Endothelial cell of umbilical vein (primary cell): Measurements from ENCODE around the gene TCF7L2. TPM values are rescaled to one million over a fixed set of nuclear protein-coding genes. Genes with fewer than 3 reads are reported as not detected.

Experiments used
- BruUV-seq: library from RNA; stranded (reverse); fragments of 400-500 nt; replicated peaks from 2 replicates; lab custom pipeline; 2021; lab: Mats Ljungman, UMichigan
- CTCF ChIA-PET: fragments of 300-600, 350-600 bp; sonication (Branson Sonifier 250); formaldehyde crosslinking; loops from one replicate; lab custom pipeline; 2021; ENCODE audit warnings: antibody characterized with exemption, inconsistent platforms; lab: Charles Lee
- POLR2A ChIA-PET: fragments of 300-600, 350-600 bp; sonication (Branson Sonifier 250); formaldehyde crosslinking; loops from one replicate; lab custom pipeline; 2021; ENCODE audit warnings: antibody characterized with exemption, inconsistent platforms; lab: Charles Lee
- DNase-seq: peaks from one replicate; pipeline ENCODE4 v3.0.0-alpha.2; 2011; ENCODE audit warnings: low read depth, low spot score
- FAIRE-seq: peaks from 2 replicates; lab custom pipeline; 2011; peaks lifted over from hg19 to GRCh38; lab: Jason Lieb, UNC
- H2AFZ ChIP-seq: 2 replicates; pipeline ENCODE4 v1.6.0; 2012; ENCODE audit warnings: low read depth, low read length, control low read depth, inconsistent platforms
- H3K27ac ChIP-seq: 2 replicates; pipeline ENCODE4 v1.5.1; 2011; ENCODE audit warnings: low read depth, mild to moderate bottlenecking, control low read depth, low read length, moderate library complexity; ENCODE audit not compliant: insufficient read depth
- H3K27me3 ChIP-seq, 2 experiments: 2 replicates each; pipeline versions ENCODE4 v1.6.0 to v1.6.1; 2011; ENCODE audit warnings: low read length in 2 of 2, mixed read lengths in 1 of 2; ENCODE audit not compliant: control insufficient read depth in 2 of 2, insufficient read depth in 2 of 2
- H3K36me3 ChIP-seq, 2 experiments: 2 replicates in 1 of 2; 3 replicates in 1 of 2; pipeline ENCODE4 v1.5.1; 2011; ENCODE audit warnings: low read length in 2 of 2, mild to moderate bottlenecking in 1 of 2, moderate library complexity in 1 of 2; ENCODE audit not compliant: control insufficient read depth in 2 of 2, insufficient read depth in 2 of 2; ENCODE audit errors: extremely low read depth in 1 of 2
- H3K4me1 ChIP-seq: 3 replicates; pipeline ENCODE4 v1.5.1; 2011; ENCODE audit warnings: mild to moderate bottlenecking, low read length; ENCODE audit not compliant: control insufficient read depth, insufficient read depth; ENCODE audit errors: extremely low read depth
- H3K4me2 ChIP-seq: 2 replicates; pipeline ENCODE4 v1.6.1; 2011; ENCODE audit warnings: low read length, control low read depth, mixed read lengths; ENCODE audit not compliant: insufficient read depth
- H3K4me3 ChIP-seq, 3 experiments: fragments of 200-600 bp in 1 of 3; sonication (generic), shearing (Covaris generic) in 1 of 3; replicated peaks in 1 of 3; 2 replicates each; pipeline ENCODE4 v1.5.1; 2011 to 2016; ENCODE audit warnings: control low read depth in 3 of 3, low read length in 3 of 3, mild to moderate bottlenecking in 2 of 3, inconsistent platforms in 1 of 3, low read depth in 1 of 3, moderate library complexity in 1 of 3; ENCODE audit not compliant: insufficient read depth in 1 of 3
- H3K79me2 ChIP-seq: 2 replicates; pipeline ENCODE4 v1.6.0; 2012; ENCODE audit warnings: low read length, inconsistent platforms; ENCODE audit not compliant: control insufficient read depth, insufficient read depth
- H3K9ac ChIP-seq: replicated peaks from 2 replicates; pipeline ENCODE3; 2011; ENCODE audit warnings: low read length, control low read depth; ENCODE audit not compliant: insufficient read depth; ENCODE audit errors: extremely low read depth
- H3K9me1 ChIP-seq: replicated peaks from 3 replicates; pipeline ENCODE4 v1.6.0; 2011; ENCODE audit warnings: mild to moderate bottlenecking, low read length; ENCODE audit not compliant: control insufficient read depth, insufficient read depth; ENCODE audit errors: extremely low read depth
- H3K9me3 ChIP-seq: replicated peaks from 2 replicates; pipeline ENCODE4 v1.5.1; 2012; ENCODE audit warnings: low read length, inconsistent platforms; ENCODE audit not compliant: control insufficient read depth, insufficient read depth
- H4K20me1 ChIP-seq: replicated peaks from 2 replicates; pipeline ENCODE3; 2011; ENCODE audit warnings: mild to moderate bottlenecking, low read length; ENCODE audit not compliant: control insufficient read depth, insufficient read depth; ENCODE audit errors: extremely low read depth
- EZH2 ChIP-seq: IDR thresholded peaks from 2 replicates; pipeline ENCODE4 v1.6.1; 2012; ENCODE audit warnings: borderline replicate concordance, low read depth, mild to moderate bottlenecking, moderate library complexity, low read length, inconsistent platforms; ENCODE audit not compliant: severe bottlenecking
- FOS ChIP-seq: IDR thresholded peaks from 2 replicates; pipeline ENCODE4 v1.6.1; 2011; ENCODE audit warnings: mild to moderate bottlenecking, low read length, moderate library complexity, borderline replicate concordance; ENCODE audit not compliant: insufficient read depth
- GATA2 ChIP-seq: IDR thresholded peaks from 2 replicates; pipeline ENCODE4 v1.7.0; 2011; ENCODE audit warnings: low read depth, mild to moderate bottlenecking, moderate library complexity, mixed read lengths, low read length; ENCODE audit not compliant: insufficient read length, insufficient read depth
- JUN ChIP-seq: IDR thresholded peaks from 2 replicates; pipeline ENCODE4 v1.6.1; 2011; ENCODE audit warnings: borderline replicate concordance, low read depth; ENCODE audit not compliant: insufficient read length, insufficient read depth
- MAX ChIP-seq: IDR thresholded peaks from 2 replicates; pipeline ENCODE4 v1.6.1; 2011; ENCODE audit not compliant: insufficient read depth, insufficient read length
- MYC ChIP-seq: IDR thresholded peaks from one replicate; pipeline ENCODE4 v1.6.1; 2011; ENCODE audit warnings: mild to moderate bottlenecking, low read depth, low read length
- POLR2A ChIP-seq: IDR thresholded peaks from 2 replicates; pipeline ENCODE4 v1.6.1; 2012; ENCODE audit warnings: low read depth, mild to moderate bottlenecking, control low read depth, low read length
- POLR2AphosphoS5 ChIP-seq: IDR thresholded peaks from 2 replicates; pipeline ENCODE4 v1.6.1; 2012; ENCODE audit warnings: low read depth, mild to moderate bottlenecking, control low read depth, low read length, moderate library complexity; ENCODE audit not compliant: insufficient read depth
- dilution Hi-C: fragments of 300-500 bp; cut with MboI; formaldehyde crosslinking; loops from one replicate; pipeline ENCODE4 v1.15.0; 2019; ENCODE audit warnings: low sequenced_read_pairs; ENCODE audit not compliant: extremely low pct_ligation_motif_present
- intact Hi-C: fragments of 100-400 bp; cut with micrococcal nuclease; formaldehyde crosslinking; loops from one replicate; pipeline ENCODE4 v1.10.0; 2022
- polyA plus RNA-seq, 4 experiments: library from polyadenylated mRNA; depleted of rRNA in 3 of 4; stranded (reverse) in 3 of 4; unstranded in 1 of 4; fragments of >200 nt; gene quantifications; 2 replicates each; pipeline versions ENCODE4 v1.2.1 to v1.2.3, GENCODE V29; 2011 to 2012; ENCODE audit warnings: missing spikeins in 1 of 4
- total RNA-seq: library from RNA; stranded (reverse); gene quantifications from 2 replicates; pipeline ENCODE4 v1.2.3, GENCODE V29; 2021
- TF ChIP-seq, protein P1 (sequence below), 2 donors: IDR thresholded peaks; 1 replicate in 1 of 2; 2 replicates in 1 of 2; pipeline ENCODE4 v1.5.1; 2011; ENCODE audit warnings: low read length in 2 of 2, mild to moderate bottlenecking in 2 of 2, moderate library complexity in 2 of 2, control low read depth in 1 of 2, inconsistent platforms in 1 of 2, low read depth in 1 of 2; ENCODE audit not compliant: insufficient read depth in 1 of 2; ENCODE audit errors: extremely low read depth in 1 of 2

Gene TCF7L2
- total and polyA plus RNA-seq, 2 donors (not counting 3 experiments of a cell fraction or from before 2014, with no cell fraction given) = 9.9 to 21.8 TPM

DNA sequence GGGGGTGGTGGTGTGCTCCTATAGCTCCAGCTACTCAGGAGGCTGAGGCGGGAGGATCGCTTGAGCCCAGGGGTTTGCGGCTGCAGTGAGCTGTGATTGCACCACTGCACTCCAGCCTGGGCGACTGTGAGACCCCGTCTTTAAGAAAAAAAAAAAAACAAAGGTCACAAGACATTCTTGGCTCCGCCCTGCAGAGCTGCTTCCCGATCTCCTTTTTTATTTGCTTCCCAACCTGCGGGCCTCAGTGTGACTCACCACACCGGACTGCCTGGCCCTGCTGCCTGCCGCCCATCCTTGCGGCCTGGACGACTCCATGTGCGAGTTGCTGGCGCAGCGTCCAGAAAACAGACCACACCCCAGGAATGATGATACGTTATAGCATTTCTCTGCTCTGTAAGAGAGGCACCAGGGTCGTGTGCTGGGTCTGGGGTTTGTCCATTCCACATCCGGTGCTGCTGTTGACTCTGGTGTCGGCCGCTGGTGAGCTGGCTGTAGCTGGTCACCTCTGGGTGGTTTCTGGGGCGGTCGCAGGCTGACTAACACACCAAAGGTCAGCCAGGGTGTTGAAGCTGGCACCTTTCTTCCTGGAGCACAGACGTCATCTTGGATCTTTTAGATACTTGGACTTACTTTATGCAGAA lies 123.6 kb downstream of the TCF7L2 start:
- peak; percentile 96 for FAIRE-seq
- POLR2A ChIA-PET = interaction anchor here (1.0 kb wide), 1 partner anchor 14 kb away, joined by 4 read pairs; no protein-coding TSS in a partner anchor

More for the DNA sequence above, 123.6 kb downstream of the TCF7L2 start:
- peak overlapping the region; percentile 76 for H3K27ac ChIP-seq
- no peaks in the 10 kb centered on the region for H3K9me3 ChIP-seq
- H3K9ac ChIP-seq = peak overlapping the region; percentile 43
- H3K9me1 ChIP-seq = no peaks in the 10 kb centered on the region
- no peaks in the 10 kb centered on the region for H4K20me1 ChIP-seq
- intact Hi-C loops = loop anchor here (1.0 kb wide), 3 partner anchors 13 to 120 kb away; no protein-coding TSS in a partner anchor
- CTCF ChIA-PET = interaction anchor here (0.6 to 1.6 kb wide), 11 partner anchors 10 to 601 kb away, joined by 3 to 6 read pairs (median 4); no protein-coding TSS in a partner anchor
- DNase-seq = peak; percentile 92
- H3K4me2 ChIP-seq = peak overlapping the region; percentile 9
- no peaks in the 10 kb centered on the region for H3K27me3 ChIP-seq
- H3K36me3 ChIP-seq = no peaks in the 10 kb centered on the region
- dilution Hi-C loops = no loop called here
- peak; percentile 65 for TF ChIP-seq JUN
- peak; percentile 67 for TF ChIP-seq GATA2
- TF ChIP-seq MYC = peak; percentile 47
- peak; percentile 90 for TF ChIP-seq FOS
- TF ChIP-seq POLR2A = peak; percentile 78
- TF ChIP-seq MAX = peak; percentile 54
- TF ChIP-seq, protein P1, sequence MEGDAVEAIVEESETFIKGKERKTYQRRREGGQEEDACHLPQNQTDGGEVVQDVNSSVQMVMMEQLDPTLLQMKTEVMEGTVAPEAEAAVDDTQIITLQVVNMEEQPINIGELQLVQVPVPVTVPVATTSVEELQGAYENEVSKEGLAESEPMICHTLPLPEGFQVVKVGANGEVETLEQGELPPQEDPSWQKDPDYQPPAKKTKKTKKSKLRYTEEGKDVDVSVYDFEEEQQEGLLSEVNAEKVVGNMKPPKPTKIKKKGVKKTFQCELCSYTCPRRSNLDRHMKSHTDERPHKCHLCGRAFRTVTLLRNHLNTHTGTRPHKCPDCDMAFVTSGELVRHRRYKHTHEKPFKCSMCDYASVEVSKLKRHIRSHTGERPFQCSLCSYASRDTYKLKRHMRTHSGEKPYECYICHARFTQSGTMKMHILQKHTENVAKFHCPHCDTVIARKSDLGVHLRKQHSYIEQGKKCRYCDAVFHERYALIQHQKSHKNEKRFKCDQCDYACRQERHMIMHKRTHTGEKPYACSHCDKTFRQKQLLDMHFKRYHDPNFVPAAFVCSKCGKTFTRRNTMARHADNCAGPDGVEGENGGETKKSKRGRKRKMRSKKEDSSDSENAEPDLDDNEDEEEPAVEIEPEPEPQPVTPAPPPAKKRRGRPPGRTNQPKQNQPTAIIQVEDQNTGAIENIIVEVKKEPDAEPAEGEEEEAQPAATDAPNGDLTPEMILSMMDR (IDR thresholded peaks at IDR 0.05; ENCODE audit: extremely low read depth in 1 of 2, insufficient read depth in 1 of 2, low read depth in 1 of 2, low read length in 2 of 2) = no peak
- peak; percentile 78 for TF ChIP-seq POLR2AphosphoS5
- TF ChIP-seq EZH2 = no peak
- H2AFZ ChIP-seq = no peak overlapping the region
- peaks cover 35% of the 10 kb centered on the region for H3K4me1 ChIP-seq
- no peaks in the 10 kb centered on the region for H3K79me2 ChIP-seq
- BruUV-seq = TSS peak; percentile 63
- no peak overlapping the region for H3K4me3 ChIP-seq
